GM10248 (cell line): Measurements from ENCODE around the gene NKAIN1.

ENCODE experiments used
- CTCF ChIA-PET: fragments of 300-600 bp; sonication (Branson Sonifier 250); formaldehyde crosslinking; extraction: SDS; loops from one replicate; lab custom pipeline; 2021; ENCODE audit warnings: antibody characterized with exemption; lab: Yijun Ruan, JAX
- POLR2A ChIA-PET: fragments of 350-650 bp; sonication (Branson Sonifier 250); formaldehyde crosslinking; extraction: SDS; loops from one replicate; lab custom pipeline; 2020; ENCODE audit warnings: antibody characterized with exemption; lab: Yijun Ruan, JAX
- DNase-seq: peaks from one replicate; pipeline ENCODE4 v3.0.0; 2012; ENCODE audit errors: extremely low spot score
- TF ChIP-seq, protein P1 (sequence below): IDR thresholded peaks from 2 replicates; pipeline ENCODE4 v1.5.1; 2012; ENCODE audit warnings: mild to moderate bottlenecking, low read depth; ENCODE audit errors: extremely low read depth, missing control alignments, control extremely low read depth

Gene NKAIN1

DNA sequence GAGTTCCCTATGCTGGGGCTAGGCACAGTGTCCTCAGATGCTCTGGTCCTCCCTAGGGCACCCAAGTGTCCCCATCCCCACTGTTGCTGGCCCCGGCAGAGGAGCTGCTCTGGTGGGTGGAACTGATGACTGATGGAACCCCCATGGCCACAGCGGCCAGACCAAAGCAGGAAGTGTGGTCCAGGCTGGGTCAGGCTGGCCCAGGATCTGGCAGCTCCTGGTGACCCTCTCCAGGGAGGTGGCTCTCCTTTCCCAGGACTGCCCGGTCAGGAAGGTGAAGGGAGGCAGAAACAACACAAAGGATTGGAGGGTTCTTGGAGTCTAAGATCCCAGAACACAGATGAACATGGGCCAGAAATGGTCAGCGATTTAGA lies 1.1 kb downstream of the NKAIN1 start:
- POLR2A ChIA-PET = no interaction called here

DNA sequence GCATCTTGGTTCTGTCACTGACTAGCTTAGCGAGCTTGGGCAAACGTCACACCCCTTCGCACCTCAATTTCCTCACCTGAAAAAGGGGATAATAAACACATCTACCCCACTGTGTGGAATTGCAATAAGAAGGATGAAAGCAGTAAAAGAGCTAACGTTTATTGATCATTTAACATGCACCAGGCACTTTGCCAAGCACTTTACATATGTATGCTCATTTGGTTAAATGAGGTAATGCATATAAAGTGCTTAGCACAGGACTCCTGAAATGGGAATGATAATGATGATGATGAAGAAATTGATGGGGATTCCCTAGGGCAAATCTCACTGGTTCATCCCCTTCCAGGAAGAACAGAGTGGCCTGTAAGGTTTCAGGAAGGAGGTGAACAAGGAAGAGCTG lies 4.8 kb downstream of the NKAIN1 start:
- TF ChIP-seq, protein P1, sequence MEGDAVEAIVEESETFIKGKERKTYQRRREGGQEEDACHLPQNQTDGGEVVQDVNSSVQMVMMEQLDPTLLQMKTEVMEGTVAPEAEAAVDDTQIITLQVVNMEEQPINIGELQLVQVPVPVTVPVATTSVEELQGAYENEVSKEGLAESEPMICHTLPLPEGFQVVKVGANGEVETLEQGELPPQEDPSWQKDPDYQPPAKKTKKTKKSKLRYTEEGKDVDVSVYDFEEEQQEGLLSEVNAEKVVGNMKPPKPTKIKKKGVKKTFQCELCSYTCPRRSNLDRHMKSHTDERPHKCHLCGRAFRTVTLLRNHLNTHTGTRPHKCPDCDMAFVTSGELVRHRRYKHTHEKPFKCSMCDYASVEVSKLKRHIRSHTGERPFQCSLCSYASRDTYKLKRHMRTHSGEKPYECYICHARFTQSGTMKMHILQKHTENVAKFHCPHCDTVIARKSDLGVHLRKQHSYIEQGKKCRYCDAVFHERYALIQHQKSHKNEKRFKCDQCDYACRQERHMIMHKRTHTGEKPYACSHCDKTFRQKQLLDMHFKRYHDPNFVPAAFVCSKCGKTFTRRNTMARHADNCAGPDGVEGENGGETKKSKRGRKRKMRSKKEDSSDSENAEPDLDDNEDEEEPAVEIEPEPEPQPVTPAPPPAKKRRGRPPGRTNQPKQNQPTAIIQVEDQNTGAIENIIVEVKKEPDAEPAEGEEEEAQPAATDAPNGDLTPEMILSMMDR = no peak
- POLR2A ChIA-PET = no interaction called here
- no peak for DNase-seq
- CTCF ChIA-PET = interaction anchor here (1.1 kb wide), 1 partner anchor 13 kb away, joined by 3 read pairs; no protein-coding TSS in a partner anchor

More for the DNA sequence above, 1.1 kb downstream of the NKAIN1 start:
- DNase-seq = no peak
- TF ChIP-seq, protein P1 = no peak
- CTCF ChIA-PET = no interaction called here

DNA sequence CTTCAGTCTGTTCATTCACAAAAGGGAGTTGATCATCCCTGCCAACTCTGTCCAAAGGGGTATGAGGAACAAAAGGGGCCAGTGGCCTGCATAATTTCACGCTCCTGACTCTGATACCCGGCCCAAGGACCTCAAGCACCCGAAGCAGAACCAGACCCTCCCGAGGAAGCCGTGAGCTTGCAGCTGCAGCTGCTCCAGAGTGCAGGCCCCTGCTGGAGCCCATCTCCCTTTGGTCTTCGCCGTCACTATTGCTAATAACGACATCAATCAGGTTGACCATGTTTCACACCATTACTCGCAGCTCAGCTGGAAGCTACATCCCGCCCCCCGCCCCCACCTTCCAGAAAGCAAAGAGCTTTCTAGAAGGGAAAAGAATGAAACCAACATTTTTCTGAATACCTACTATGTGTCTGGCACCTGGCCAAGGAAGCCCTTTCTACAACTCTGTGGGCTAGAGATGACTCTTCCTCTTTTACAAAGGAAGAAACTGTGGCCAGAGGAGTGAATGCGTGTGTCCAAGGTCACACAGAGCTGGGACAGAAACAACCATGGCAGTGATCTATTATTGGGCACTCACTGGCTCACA lies 5.5 kb downstream of the NKAIN1 start:
- POLR2A ChIA-PET = no interaction called here
- CTCF ChIA-PET = interaction anchor here (1.1 kb wide), 1 partner anchor 18 kb away, joined by 3 read pairs; no protein-coding TSS in a partner anchor
- TF ChIP-seq, protein P1 = no peak
- DNase-seq = no peak

DNA sequence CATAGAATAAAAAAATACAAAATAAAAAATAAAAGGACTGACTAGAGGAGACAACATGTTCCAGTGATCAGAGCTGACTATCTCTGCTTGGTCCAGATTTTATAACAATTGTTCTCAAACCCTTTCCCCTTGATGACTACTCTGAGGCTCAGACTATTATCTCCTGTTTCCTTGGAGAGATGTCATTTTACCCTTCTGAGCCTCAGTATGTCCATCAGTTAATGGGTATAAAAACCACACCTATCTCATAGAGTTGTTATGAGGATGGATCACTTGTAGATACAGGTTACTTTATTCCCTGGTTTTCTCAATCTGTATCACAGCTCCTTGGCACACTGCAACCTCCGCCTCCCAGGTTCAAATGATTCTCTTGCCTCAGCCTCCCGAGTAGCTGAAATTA lies 7.0 kb downstream of the NKAIN1 start:
- TF ChIP-seq, protein P1 = no peak
- DNase-seq = no peak
- ChIA-PET CTCF (no interaction called here), POLR2A (no interaction called here)

DNA sequence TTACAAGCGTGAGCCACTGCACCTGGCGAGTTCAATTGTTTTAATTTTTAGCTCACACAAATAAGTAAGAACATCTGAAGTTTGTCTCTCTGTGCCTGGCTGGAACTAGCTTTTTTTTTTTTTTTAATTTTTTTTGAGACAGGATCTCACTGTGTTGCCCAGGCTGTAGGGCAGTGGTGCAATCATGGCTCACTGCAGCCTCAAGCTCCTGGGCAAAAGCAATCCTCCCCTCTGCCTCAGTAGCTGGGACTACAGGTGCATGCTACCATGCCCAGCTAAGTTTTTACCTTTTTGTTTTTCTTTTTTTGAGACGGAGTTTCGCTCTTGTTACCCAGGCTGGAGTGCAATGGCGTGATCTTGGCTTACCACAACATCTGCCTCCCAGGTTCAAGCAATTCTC lies 7.9 kb downstream of the NKAIN1 start:
- ChIA-PET POLR2A (interaction anchor here (0.7 kb wide), 1 partner anchor 568 kb away, joined by 3 read pairs; no protein-coding TSS in a partner anchor), CTCF (no interaction called here)
- TF ChIP-seq, protein P1 = no peak
- DNase-seq = no peak

DNA sequence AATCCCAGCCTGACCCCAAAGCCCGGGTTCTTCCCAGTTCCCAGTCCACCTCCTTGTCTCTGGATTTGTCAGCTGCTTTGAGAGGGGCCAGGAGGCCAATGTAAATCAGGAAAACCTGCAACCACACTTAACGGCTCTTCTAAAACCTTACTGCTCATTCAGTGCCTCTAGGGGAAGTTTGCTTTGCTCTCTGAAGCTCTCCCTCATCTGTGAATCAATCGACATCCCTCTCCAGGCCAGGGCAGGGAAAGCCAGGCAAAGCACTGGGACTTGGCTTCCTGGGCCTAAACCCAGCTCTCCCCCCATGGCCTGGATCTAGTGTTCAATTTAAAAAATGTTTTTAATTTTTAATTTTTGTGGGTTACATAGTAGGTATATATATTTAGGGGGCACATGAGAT lies 9.3 kb downstream of the NKAIN1 start:
- CTCF ChIA-PET = interaction anchor here (0.6 to 1.4 kb wide), 2 partner anchors 12 to 46 kb away, joined by 3 to 4 read pairs; no protein-coding TSS in a partner anchor
- POLR2A ChIA-PET = no interaction called here
- TF ChIP-seq, protein P1 = no peak
- DNase-seq = no peak
